ENCODE measurements around the gene TTC9.

DNA sequence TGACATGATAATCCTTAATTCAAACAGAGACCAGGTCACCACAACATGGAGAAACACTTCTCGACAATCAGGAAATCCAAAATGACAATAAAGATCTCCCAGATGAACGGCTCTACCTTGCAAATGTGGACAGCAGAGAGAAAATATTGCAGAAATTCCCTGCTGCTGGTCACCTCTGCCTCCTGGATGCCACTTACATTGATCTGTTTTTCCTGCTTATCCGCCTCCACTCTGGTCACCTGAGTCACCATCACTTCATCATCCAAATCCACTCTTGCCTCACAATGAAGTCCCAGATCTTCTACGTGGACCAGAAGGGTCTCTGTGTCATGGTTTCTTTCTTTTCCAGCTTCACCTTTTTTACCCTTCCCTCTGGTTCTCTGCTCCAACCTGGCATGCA, 21.1 kb downstream of the TTC9 start:
- TF ChIP-seq CTCF (IDR thresholded peaks at IDR 0.05; ENCODE audit: borderline replicate concordance, extremely low read depth, low read length, poor library complexity, severe bottlenecking) (no peak), EZH2 (IDR thresholded peaks at IDR 0.05; ENCODE audit: borderline replicate concordance, low read depth, low read length, severe bottlenecking) (no peak)
